ENCODE data around the gene M1AP.
A peak's percentile ranks its signal among the peaks of the same experiment; 100 is the strongest.

M1AP gene

DNA sequence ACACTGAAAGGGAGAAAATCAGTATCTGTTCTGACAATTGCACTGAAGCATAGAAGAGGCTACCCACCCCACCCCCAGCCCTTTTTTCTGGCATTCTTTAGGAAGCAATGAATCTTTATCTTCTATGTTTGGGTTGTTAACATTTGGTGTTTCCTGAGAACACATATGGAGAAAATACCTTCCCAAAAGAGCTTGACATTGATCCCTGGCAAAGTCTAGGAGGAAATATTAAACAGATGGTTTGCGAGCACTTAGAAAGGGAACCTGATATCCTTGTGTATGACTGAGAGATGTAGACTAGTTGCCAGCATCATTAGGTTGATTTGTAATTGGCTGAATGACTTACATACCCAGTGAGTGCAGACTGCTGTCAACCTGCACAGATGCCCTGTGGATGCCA is 50.7 kb downstream of the M1AP start:
- no peak overlapping the region for H3K27ac Mint-ChIP-seq
- peaks cover under 1% of the 10 kb centered on the region for H3K4me1 Mint-ChIP-seq (ENCODE audit: low read depth)

DNA sequence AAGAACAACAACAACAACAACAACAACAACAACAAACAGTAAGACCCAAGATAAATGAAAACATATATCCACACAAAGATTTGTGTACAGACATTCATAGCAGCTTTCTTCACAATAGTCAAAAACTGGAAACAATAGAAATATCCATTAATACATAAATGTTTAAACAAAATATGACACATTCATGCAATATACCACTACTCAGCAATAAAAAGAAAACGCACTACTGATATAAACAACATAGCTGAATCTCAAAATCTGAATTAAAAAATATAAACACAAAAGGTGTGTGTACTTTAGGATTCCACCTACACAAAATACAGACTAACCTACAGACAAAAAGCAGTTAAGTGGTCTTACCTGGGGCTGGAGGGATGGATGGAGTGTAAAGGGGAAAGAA is 51.5 kb downstream of the M1AP start:
- no peak overlapping the region for H3K4me3 Mint-ChIP-seq
- H3K27ac Mint-ChIP-seq = no peak overlapping the region
- H3K9me3 Mint-ChIP-seq = no peaks in the 10 kb centered on the region
- no peak for DNase-seq (ENCODE audit: low spot score)
- H3K36me3 Mint-ChIP-seq (ENCODE audit: low read depth) = no peaks in the 10 kb centered on the region
- peaks cover 40% of the 10 kb centered on the region for H3K27me3 Mint-ChIP-seq (ENCODE audit: low read depth)
- no peaks in the 10 kb centered on the region for H3K4me1 Mint-ChIP-seq (ENCODE audit: low read depth)

More for the DNA sequence above, 50.7 kb downstream of the M1AP start:
- peaks cover 45% of the 10 kb centered on the region for H3K27me3 Mint-ChIP-seq (ENCODE audit: low read depth)
- no peaks in the 10 kb centered on the region for H3K36me3 Mint-ChIP-seq (ENCODE audit: low read depth)
- no peak for DNase-seq (ENCODE audit: low spot score)
- no peaks in the 10 kb centered on the region for H3K9me3 Mint-ChIP-seq
- H3K4me3 Mint-ChIP-seq = no peak overlapping the region

GRCh38 chr2:74593826-74594772 is 54.0 kb downstream of the M1AP start:
- Mint-ChIP-seq H3K27ac (no peak overlapping the region), H3K9me3 (no peaks in the 10 kb centered on the region), H3K27me3 (ENCODE audit: low read depth) (peaks cover 36% of the 10 kb centered on the region), H3K4me1 (ENCODE audit: low read depth) (no peaks in the 10 kb centered on the region), H3K36me3 (ENCODE audit: low read depth) (no peaks in the 10 kb centered on the region), H3K4me3 (no peak overlapping the region)
- no peak for DNase-seq (ENCODE audit: low spot score)

DNA sequence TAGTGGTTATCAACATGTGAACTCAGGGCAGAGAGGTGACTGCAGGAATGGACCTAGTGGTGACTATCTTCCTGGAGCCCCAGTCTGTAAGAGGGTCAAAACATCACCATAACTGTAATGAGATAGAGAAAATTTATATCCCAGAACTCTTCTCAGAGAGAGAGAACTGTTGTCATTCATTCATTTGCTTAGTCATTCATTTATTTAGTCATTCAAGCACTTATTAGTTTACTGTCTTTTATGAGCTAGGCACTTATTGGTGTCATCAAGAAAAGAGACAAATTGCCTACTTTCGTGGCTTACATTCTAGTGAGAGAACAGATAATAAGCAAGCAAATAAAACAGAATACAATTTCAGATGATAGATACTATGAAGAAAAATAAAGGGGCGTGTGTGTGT is 59.5 kb downstream of the M1AP start:
- DNase-seq (ENCODE audit: low spot score) = no peak
- no peak overlapping the region for H3K27ac Mint-ChIP-seq
- no peaks in the 10 kb centered on the region for H3K36me3 Mint-ChIP-seq (ENCODE audit: low read depth)
- no peaks in the 10 kb centered on the region for H3K9me3 Mint-ChIP-seq
- peaks cover 29% of the 10 kb centered on the region for H3K4me1 Mint-ChIP-seq (ENCODE audit: low read depth)
- peaks cover 17% of the 10 kb centered on the region for H3K27me3 Mint-ChIP-seq (ENCODE audit: low read depth)
- no peak overlapping the region for H3K4me3 Mint-ChIP-seq

DNA sequence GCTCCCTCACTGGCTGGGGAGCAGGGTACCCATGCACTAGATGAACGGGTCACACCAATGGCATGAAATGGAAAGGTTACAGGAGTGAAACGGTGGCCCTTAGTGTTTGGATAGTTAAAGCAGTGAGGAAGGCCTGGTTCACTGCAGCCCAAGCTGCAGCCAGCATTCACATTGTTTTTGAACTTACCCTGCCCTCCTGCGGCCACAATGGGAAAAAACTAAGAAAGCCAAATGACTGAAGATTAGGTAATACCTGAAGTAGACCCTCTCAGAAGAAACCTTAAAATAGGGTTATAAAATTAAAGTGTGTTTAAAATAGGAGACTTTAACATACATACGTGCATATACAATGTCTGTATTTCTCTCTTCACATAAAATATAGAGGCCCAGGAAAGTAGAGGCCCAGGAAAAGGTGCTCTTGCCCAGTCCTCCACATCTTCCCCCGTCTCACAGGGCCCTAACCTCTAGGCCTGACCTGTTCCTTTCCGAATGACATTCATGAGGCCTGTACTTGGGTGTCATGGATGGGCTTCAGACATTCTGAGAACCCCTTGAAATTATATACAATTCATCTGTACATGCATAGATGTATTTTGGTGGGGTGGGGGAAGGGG is 60.4 kb downstream of the M1AP start:
- DNase-seq (ENCODE audit: low spot score) = peak; percentile 57
- peak overlapping the region; percentile 47 for H3K27ac Mint-ChIP-seq
- H3K27me3 Mint-ChIP-seq (ENCODE audit: low read depth) = peaks cover 12% of the 10 kb centered on the region
- H3K4me1 Mint-ChIP-seq (ENCODE audit: low read depth) = peaks cover 33% of the 10 kb centered on the region
- no peaks in the 10 kb centered on the region for H3K36me3 Mint-ChIP-seq (ENCODE audit: low read depth)
- no peak overlapping the region for H3K4me3 Mint-ChIP-seq
- no peaks in the 10 kb centered on the region for H3K9me3 Mint-ChIP-seq

DNA sequence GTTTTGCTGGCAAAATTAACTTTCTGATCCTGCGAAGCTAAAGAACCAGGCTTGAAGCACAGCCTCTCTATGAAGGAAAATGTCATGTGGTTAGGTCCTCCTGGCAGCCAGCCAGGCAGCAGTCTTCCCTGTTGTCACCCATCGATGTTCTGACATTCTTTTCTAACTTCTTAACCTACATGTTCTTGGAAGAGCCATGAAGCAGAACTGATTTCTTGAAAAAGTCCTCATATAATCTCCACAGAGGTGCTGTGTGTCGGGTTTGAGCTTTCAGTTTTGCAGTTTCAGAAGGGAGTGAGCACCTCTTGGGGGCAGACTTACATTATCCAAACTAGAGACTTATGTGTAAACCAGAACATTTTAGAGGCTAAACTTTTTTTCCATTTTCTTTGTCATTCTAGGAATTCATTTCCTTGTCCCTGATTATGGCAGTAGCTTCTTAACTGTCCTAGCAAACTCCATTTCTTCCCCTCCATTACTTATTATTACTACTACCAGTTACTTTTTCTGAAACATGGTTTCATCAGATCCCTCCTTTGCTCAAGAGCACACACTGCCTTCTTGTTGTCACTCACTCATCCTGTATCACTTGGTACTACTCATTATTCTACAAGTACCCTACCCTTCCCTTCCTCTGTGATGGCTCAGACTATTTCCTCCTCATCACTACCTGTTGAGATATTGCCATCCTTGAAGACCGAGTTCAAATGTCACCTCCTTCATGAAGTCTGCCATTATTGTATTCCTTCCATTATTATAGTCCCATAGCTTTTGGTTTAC is 62.5 kb downstream of the M1AP start:
- Mint-ChIP-seq H3K4me3 (peak overlapping the region; percentile 70), H3K36me3 (ENCODE audit: low read depth) (no peaks in the 10 kb centered on the region), H3K27ac (peak overlapping the region; percentile 60), H3K27me3 (ENCODE audit: low read depth) (peaks cover 5% of the 10 kb centered on the region), H3K4me1 (ENCODE audit: low read depth) (peaks cover 33% of the 10 kb centered on the region), H3K9me3 (no peaks in the 10 kb centered on the region)
- no peak for DNase-seq (ENCODE audit: low spot score)

DNA sequence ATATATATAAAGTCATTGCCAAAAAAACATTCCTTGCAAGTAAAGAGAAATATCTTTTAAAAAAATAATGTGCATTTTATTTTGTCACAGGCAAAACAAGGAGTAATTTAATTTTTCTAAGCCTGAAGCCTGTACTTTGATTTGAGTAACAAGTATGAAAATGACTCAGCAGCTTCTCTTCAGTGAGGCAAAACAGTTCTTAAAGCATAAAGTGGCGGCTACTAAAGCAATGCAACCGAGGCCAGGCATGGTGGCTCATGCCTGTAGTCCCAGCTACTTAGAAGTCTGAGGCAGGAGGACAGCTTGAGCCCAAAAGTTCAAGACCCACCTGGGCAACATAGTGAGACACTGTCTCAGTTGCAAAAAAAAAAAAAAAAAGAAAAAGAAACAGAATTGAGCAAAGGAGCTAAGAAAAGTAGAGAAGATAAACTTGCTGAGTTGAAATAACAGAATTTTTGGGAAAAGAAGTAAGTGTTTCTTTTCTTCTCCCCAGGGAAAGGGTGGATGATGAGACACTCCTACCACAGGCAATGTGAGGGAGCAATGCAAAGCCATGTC is 64.0 kb downstream of the M1AP start:
- peak overlapping the region; percentile 61 for H3K4me3 Mint-ChIP-seq
- peaks cover 5% of the 10 kb centered on the region for H3K27me3 Mint-ChIP-seq (ENCODE audit: low read depth)
- peak overlapping the region; percentile 77 for H3K27ac Mint-ChIP-seq
- H3K4me1 Mint-ChIP-seq (ENCODE audit: low read depth) = peaks cover 40% of the 10 kb centered on the region
- DNase-seq (ENCODE audit: low spot score) = peak; percentile 43
- H3K36me3 Mint-ChIP-seq (ENCODE audit: low read depth) = no peaks in the 10 kb centered on the region
- no peaks in the 10 kb centered on the region for H3K9me3 Mint-ChIP-seq

DNA sequence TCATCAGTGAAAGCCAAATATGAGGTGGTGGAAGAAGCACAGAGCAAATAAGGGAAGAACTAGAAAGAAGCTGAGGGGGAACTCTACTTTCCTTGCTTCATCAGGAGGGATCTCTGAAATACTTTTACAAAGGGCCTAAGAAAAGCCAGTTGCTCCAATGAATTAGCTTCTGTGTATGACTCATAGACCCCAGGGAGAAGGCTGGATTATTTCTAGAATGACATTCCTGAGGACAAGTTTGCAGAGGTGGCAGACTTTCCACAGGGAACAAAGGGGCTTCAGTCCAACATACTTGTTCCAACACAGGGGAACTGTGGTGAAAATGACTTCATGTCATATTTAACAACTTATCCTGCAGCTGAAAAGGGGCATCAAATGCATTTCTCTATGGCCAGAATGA is 64.6 kb downstream of the M1AP start:
- Mint-ChIP-seq H3K4me1 (ENCODE audit: low read depth) (peaks cover 47% of the 10 kb centered on the region), H3K9me3 (no peaks in the 10 kb centered on the region), H3K36me3 (ENCODE audit: low read depth) (no peaks in the 10 kb centered on the region), H3K27ac (no peak overlapping the region), H3K4me3 (no peak overlapping the region), H3K27me3 (ENCODE audit: low read depth) (no peaks in the 10 kb centered on the region)
- no peak for DNase-seq (ENCODE audit: low spot score)

DNA sequence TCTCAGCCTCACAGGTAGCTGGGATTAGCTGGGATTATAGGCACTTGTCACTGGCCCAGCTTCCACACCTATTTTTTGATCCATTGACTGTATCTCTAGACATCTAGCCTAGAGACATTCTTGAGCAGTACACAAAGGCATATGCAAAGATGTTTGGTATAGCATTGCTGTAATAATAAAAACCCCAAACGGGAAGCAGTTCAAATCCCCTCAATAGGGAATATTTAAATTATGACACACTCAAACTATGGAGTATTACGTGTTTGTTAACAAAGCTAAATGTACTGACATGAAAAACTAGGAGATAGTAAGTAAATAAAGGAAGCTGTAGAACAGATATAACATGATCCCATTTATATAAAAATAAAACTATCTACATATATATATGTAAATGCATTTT is 65.9 kb downstream of the M1AP start:
- H3K27ac Mint-ChIP-seq = no peak overlapping the region
- H3K4me1 Mint-ChIP-seq (ENCODE audit: low read depth) = peaks cover 55% of the 10 kb centered on the region
- no peaks in the 10 kb centered on the region for H3K27me3 Mint-ChIP-seq (ENCODE audit: low read depth)
- DNase-seq (ENCODE audit: low spot score) = no peak
- H3K4me3 Mint-ChIP-seq = no peak overlapping the region
- H3K9me3 Mint-ChIP-seq = no peaks in the 10 kb centered on the region
- H3K36me3 Mint-ChIP-seq (ENCODE audit: low read depth) = no peaks in the 10 kb centered on the region

DNA sequence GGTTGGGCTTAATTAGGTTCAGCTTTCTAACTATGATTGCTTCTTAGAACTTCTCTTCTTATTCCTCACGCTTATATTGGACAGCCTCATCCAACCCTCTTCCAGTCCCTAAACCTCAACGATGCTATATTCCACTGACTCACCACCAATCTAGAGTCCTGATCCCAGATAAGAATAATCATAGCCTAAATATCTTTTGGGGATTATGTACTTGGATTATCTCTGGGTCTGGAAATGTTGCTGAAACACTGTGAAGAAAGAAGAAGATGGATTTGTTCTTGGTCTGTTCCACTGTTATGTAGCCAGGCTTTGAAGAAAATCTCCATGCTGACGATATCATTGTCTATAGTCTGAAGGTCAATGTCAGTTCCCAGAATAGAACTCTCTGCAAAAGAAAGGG is 66.7 kb downstream of the M1AP start:
- Mint-ChIP-seq H3K27me3 (ENCODE audit: low read depth) (no peaks in the 10 kb centered on the region), H3K4me1 (ENCODE audit: low read depth) (peaks cover 61% of the 10 kb centered on the region), H3K27ac (no peak overlapping the region), H3K36me3 (ENCODE audit: low read depth) (no peaks in the 10 kb centered on the region), H3K4me3 (no peak overlapping the region), H3K9me3 (no peaks in the 10 kb centered on the region)
- no peak for DNase-seq (ENCODE audit: low spot score)

DNA sequence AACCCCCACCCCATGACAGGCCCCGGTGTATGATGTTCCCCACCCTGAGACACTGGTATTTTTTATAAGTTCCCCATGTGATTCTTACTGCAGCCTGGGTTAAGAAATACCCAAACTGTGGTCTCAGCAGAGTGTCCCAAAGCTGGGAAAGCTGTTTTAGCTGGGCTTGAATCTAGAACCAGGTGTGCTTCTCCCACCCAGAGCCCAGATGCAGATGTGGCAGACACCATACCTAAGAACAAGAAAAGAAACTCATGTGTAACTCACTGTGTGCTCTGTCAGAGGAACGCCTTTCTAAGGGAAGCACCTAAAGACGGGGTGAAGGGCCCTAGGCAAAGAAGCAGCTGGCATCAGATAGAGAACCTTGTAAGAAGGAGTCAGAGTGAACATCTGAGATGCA is 69.7 kb downstream of the M1AP start:
- peak overlapping the region; percentile 53 for H3K27ac Mint-ChIP-seq
- H3K36me3 Mint-ChIP-seq (ENCODE audit: low read depth) = no peaks in the 10 kb centered on the region
- DNase-seq (ENCODE audit: low spot score) = no peak
- H3K4me1 Mint-ChIP-seq (ENCODE audit: low read depth) = peaks cover 59% of the 10 kb centered on the region
- peaks cover 6% of the 10 kb centered on the region for H3K9me3 Mint-ChIP-seq
- no peak overlapping the region for H3K4me3 Mint-ChIP-seq
- H3K27me3 Mint-ChIP-seq (ENCODE audit: low read depth) = no peaks in the 10 kb centered on the region

GRCh38 chr2:74577448-74577847 is 70.7 kb downstream of the M1AP start:
- Mint-ChIP-seq H3K27ac (peak overlapping the region; percentile 55), H3K9me3 (peaks cover 6% of the 10 kb centered on the region), H3K4me1 (ENCODE audit: low read depth) (peaks cover 57% of the 10 kb centered on the region), H3K4me3 (peak overlapping the region; percentile 3), H3K27me3 (ENCODE audit: low read depth) (no peaks in the 10 kb centered on the region), H3K36me3 (ENCODE audit: low read depth) (no peaks in the 10 kb centered on the region)
- DNase-seq (ENCODE audit: low spot score) = no peak

DNA sequence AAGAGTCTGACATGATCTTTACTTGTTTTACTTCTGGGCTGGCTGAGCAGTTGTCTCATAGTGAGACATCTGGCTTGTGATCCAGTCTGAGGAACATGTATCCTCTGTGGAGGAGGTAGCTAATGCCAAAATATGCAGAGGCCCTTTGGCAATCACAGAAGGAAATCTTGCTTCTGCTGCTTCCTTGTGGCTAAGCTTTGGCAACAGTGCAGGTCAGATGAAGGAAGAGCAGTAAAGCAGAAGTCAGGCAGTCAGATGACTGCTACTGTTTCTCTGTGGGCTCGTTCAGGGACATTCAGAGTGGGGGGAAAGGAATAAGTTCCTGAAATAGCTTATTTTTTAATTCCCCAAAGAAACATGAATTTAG is 71.3 kb downstream of the M1AP start:
- Mint-ChIP-seq H3K27ac (peak overlapping the region; percentile 9), H3K27me3 (ENCODE audit: low read depth) (no peaks in the 10 kb centered on the region), H3K4me3 (no peak overlapping the region), H3K36me3 (ENCODE audit: low read depth) (no peaks in the 10 kb centered on the region), H3K9me3 (peaks cover 6% of the 10 kb centered on the region), H3K4me1 (ENCODE audit: low read depth) (peaks cover 57% of the 10 kb centered on the region)
- DNase-seq (ENCODE audit: low spot score) = no peak

Data from T-helper 2 cell treated with Interferon-gamma antibody and Interleukin-4, amounts not matched to agents 5 μg/mL and 100 μg/mL, for 36 hours (primary cell).